OCI-LY3 (cell line): ENCODE measurements around the gene OR51B6.

Experiments used
- H2AFZ ChIP-seq: fragments of 200-600, 300-600 bp; shearing (Covaris generic); 2 replicates; pipeline ENCODE4 v1.6.0; 2014; ENCODE audit warnings: antibody characterized with exemption, low read depth, low read length
- H3K27ac ChIP-seq: fragments of 200-600, 300-600 bp; sonication (generic); 2 replicates; pipeline ENCODE4 v1.5.1; 2014; ENCODE audit warnings: mild to moderate bottlenecking, low read length, moderate library complexity, mixed read lengths
- H3K27me3 ChIP-seq: fragments of 200-600, 300-600 bp; sonication (generic); 2 replicates; pipeline ENCODE4 v1.6.1; 2014; ENCODE audit warnings: low read depth, low read length, mixed read lengths
- H3K36me3 ChIP-seq: fragments of 200-600, 300-600 bp; sonication (generic); replicated peaks from 2 replicates; pipeline ENCODE3; 2014; ENCODE audit warnings: low read depth, low read length, mixed read lengths
- H3K4me1 ChIP-seq: fragments of 300-600, 200-600 bp; sonication (generic); 2 replicates; pipeline ENCODE4 v1.6.1; 2014; ENCODE audit warnings: low read length, mixed read lengths
- H3K4me2 ChIP-seq: fragments of 200-600, 300-600 bp; sonication (generic); 2 replicates; pipeline ENCODE4 v1.6.1; 2014; ENCODE audit warnings: low read length, mixed read lengths
- H3K4me3 ChIP-seq: fragments of 300-600, 200-600 bp; sonication (generic); 2 replicates; pipeline ENCODE4 v1.5.1; 2014; ENCODE audit warnings: antibody characterized with exemption, mild to moderate bottlenecking, low read length, moderate library complexity
- H3K79me2 ChIP-seq: fragments of 300-600, 200-600 bp; shearing (Covaris generic); 2 replicates; pipeline ENCODE4 v1.6.1; 2014; ENCODE audit warnings: mild to moderate bottlenecking, low read length, mixed read lengths
- H3K9ac ChIP-seq: fragments of 300-600, 200-600 bp; shearing (Covaris generic); 2 replicates; pipeline ENCODE4 v1.6.0; 2014; ENCODE audit warnings: mild to moderate bottlenecking, low read length, moderate library complexity
- H3K9me3 ChIP-seq: fragments of 200-600, 300-600 bp; shearing (Covaris generic); 2 replicates; pipeline ENCODE4 v1.6.1; 2014; ENCODE audit warnings: low read length, mixed read lengths; ENCODE audit not compliant: insufficient read depth
- H4K20me1 ChIP-seq: fragments of 200-600, 300-600 bp; sonication (generic); 2 replicates; pipeline ENCODE4 v1.6.1; 2016; ENCODE audit warnings: low read length, mixed read lengths; ENCODE audit not compliant: insufficient read depth
- CTCF ChIP-seq: fragments of 200-600, 300-600 bp; sonication (generic); IDR thresholded peaks from 2 replicates; pipeline ENCODE4 v1.5.1; 2014; ENCODE audit warnings: antibody characterized with exemption, low read length, low read depth
- EZH2phosphoT487 ChIP-seq: fragments of 200-600 bp; shearing (Covaris generic); IDR thresholded peaks from 2 replicates; pipeline ENCODE4 v1.6.1; 2018; ENCODE audit warnings: antibody characterized with exemption, mixed run types, low read depth

The OR51B6 gene

DNA sequence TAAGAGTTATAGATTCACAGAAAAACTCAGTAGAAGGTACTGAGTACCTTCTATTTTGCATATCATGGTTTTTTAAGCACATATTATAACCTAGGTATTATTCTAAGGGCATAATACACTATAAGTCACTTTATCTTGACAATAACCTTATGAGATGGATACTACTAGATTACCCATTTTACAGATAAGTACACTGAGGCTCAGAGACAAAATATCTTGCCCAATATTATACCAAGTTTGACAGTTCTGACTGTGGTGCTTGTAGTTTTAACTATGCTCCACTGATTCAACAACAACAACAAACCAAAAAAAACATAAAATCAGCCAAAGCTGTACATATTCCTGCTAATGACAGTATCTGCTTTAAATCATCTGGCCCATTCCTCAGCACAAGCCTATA lies 42.8 kb downstream of the OR51B6 start:
- H3K4me2 ChIP-seq = no peak overlapping the region
- no peak for TF ChIP-seq CTCF
- no peak for TF ChIP-seq EZH2phosphoT487
- no peak overlapping the region for H2AFZ ChIP-seq
- no peak overlapping the region for H3K27ac ChIP-seq
- no peaks in the 10 kb centered on the region for H4K20me1 ChIP-seq
- no peak overlapping the region for H3K4me3 ChIP-seq
- no peaks in the 10 kb centered on the region for H3K79me2 ChIP-seq
- H3K27me3 ChIP-seq = peaks cover 22% of the 10 kb centered on the region; the same call in 1 of the 2 replicates
- H3K36me3 ChIP-seq = no peaks in the 10 kb centered on the region
- H3K4me1 ChIP-seq = no peaks in the 10 kb centered on the region
- H3K9me3 ChIP-seq = no peaks in the 10 kb centered on the region
- no peak overlapping the region for H3K9ac ChIP-seq

- TF ChIP-seq EZH2phosphoT487 = no peak
- TF ChIP-seq CTCF = no peak
- no peaks in the 10 kb centered on the region for H3K36me3 ChIP-seq
- no peak overlapping the region for H3K9ac ChIP-seq
- H4K20me1 ChIP-seq = no peaks in the 10 kb centered on the region
- H3K4me1 ChIP-seq = no peaks in the 10 kb centered on the region
- H3K9me3 ChIP-seq = no peaks in the 10 kb centered on the region
- H3K27me3 ChIP-seq = peaks cover 38% of the 10 kb centered on the region
- no peak overlapping the region for H2AFZ ChIP-seq
- H3K4me3 ChIP-seq = no peak overlapping the region
- H3K27ac ChIP-seq = no peak overlapping the region
- H3K79me2 ChIP-seq = no peaks in the 10 kb centered on the region
- H3K4me2 ChIP-seq = no peak overlapping the region
These were observed 47.6 kb downstream of the OR51B6 start for GRCh38 chr11:5398936-5399335.
